K562 (cell line): ENCODE data around the gene PDLIM5. TPM values are rescaled to one million over a fixed set of nuclear protein-coding genes. Genes with fewer than 3 reads are reported as not detected.

Source experiments
- ATAC-seq: fragments of 200-7000 bp; cut with Tn5 transposase; 3 replicates; pipeline ENCODE4 v1.9.1; 2020; ENCODE audit warnings: moderate library complexity
- BruUV-seq: library from RNA; stranded (reverse); fragments of 400-500 nt; replicated peaks from 2 replicates; lab custom pipeline; 2021; lab: Mats Ljungman, UMichigan
- CTCF ChIA-PET: fragments of 300-600 bp; formaldehyde crosslinking; extraction: SDS; loops from one replicate; lab custom pipeline; 2021; ENCODE audit warnings: low intra/inter-chr PET ratio; lab: Yijun Ruan, JAX
- POLR2A ChIA-PET: fragments of 300-600, 350-650 bp; sonication (Branson Sonifier 250); formaldehyde crosslinking; extraction: SDS; loops from one replicate; lab custom pipeline; 2021; ENCODE audit warnings: antibody characterized with exemption, inconsistent platforms; lab: Yijun Ruan, JAX
- DNase-seq, 4 experiments: peaks; one replicate each; pipeline versions ENCODE4 v3.0.0 to v3.0.0-alpha.2; 2011 to 2018; ENCODE audit warnings: low spot score in 3 of 4, mixed read lengths in 3 of 4; ENCODE audit errors: extremely low read depth in 1 of 4
- FAIRE-seq: peaks from 2 replicates; lab custom pipeline; 2011; peaks lifted over from hg19 to GRCh38; lab: Jason Lieb, UNC
- H2AFZ ChIP-seq: 2 replicates; pipeline ENCODE4 v1.6.0; 2011; ENCODE audit warnings: low read depth, low read length, control low read depth, inconsistent platforms
- H3K27ac ChIP-seq: fragments of 200-600 bp; 3 replicates; pipeline ENCODE4 v1.8.0; 2011; ENCODE audit warnings: low read depth, mild to moderate bottlenecking, control low read depth, inconsistent platforms, low read length, moderate library complexity, mixed read lengths; ENCODE audit errors: extremely low read depth
- H3K27me3 ChIP-seq, 2 experiments: fragments of 300-600 bp in 1 of 2; 2 replicates in 1 of 2; 3 replicates in 1 of 2; pipeline versions ENCODE4 v1.6.0 to v1.8.0; 2011; ENCODE audit warnings: inconsistent platforms in 2 of 2, low read length in 2 of 2, mild to moderate bottlenecking in 1 of 2, mixed read lengths in 1 of 2, moderate library complexity in 1 of 2; ENCODE audit not compliant: control insufficient read depth in 2 of 2, insufficient read depth in 2 of 2
- H3K36me3 ChIP-seq: fragments of 300-600 bp; 3 replicates; pipeline ENCODE4 v1.8.0; 2011; ENCODE audit warnings: mild to moderate bottlenecking, low read length, inconsistent platforms; ENCODE audit not compliant: control insufficient read depth, insufficient read depth
- H3K4me1 ChIP-seq, 2 experiments: fragments of 200-600 bp in 1 of 2; replicated peaks in 1 of 2; 2 replicates in 1 of 2; 3 replicates in 1 of 2; pipeline versions ENCODE4 v1.5.1 to v1.8.0; 2011; ENCODE audit warnings: inconsistent platforms in 2 of 2, low read length in 2 of 2, mild to moderate bottlenecking in 1 of 2, mixed read lengths in 1 of 2, moderate library complexity in 1 of 2; ENCODE audit not compliant: control insufficient read depth in 2 of 2, insufficient read depth in 2 of 2
- H3K4me2 ChIP-seq: 2 replicates; pipeline ENCODE4 v1.6.1; 2011; ENCODE audit warnings: low read length, control low read depth, inconsistent platforms, mixed read lengths; ENCODE audit not compliant: insufficient read depth
- H3K4me3 ChIP-seq: fragments of 200-600 bp; sonication (generic), shearing (Covaris generic); 2 replicates; pipeline ENCODE4 v1.5.1; 2016; ENCODE audit warnings: control low read depth, inconsistent platforms
- H3K79me2 ChIP-seq: fragments of 200-600 bp; 3 replicates; pipeline ENCODE4 v1.8.0; 2011; ENCODE audit warnings: low read length, inconsistent platforms; ENCODE audit not compliant: control insufficient read depth, insufficient read depth
- H3K9ac ChIP-seq, 2 experiments: 2 replicates each; pipeline versions ENCODE4 v1.6.0 to v1.6.1; 2011; ENCODE audit warnings: low read depth in 2 of 2, low read length in 2 of 2, control low read depth in 1 of 2, inconsistent platforms in 1 of 2, mild to moderate bottlenecking in 1 of 2, mixed read lengths in 1 of 2; ENCODE audit not compliant: insufficient read depth in 1 of 2
- H3K9me1 ChIP-seq: one replicate; pipeline ENCODE4 v1.6.0; 2011; ENCODE audit warnings: inconsistent platforms, mild to moderate bottlenecking, low read length, moderate library complexity; ENCODE audit not compliant: control insufficient read depth, insufficient read depth
- H3K9me3 ChIP-seq: replicated peaks from 2 replicates; pipeline ENCODE4 v1.5.1; 2011; ENCODE audit warnings: low read depth, low read length, inconsistent platforms; ENCODE audit not compliant: control insufficient read depth, insufficient read depth
- H4K20me1 ChIP-seq: replicated peaks from 2 replicates; pipeline ENCODE4 v1.6.1; 2011; ENCODE audit warnings: low read length, inconsistent platforms, mixed read lengths; ENCODE audit not compliant: control insufficient read depth, insufficient read depth
- ATF1 ChIP-seq, 2 experiments: fragments of 450-650 bp in 1 of 2; IDR thresholded peaks; 2 replicates each; pipeline ENCODE4 v1.6.1; 2016; ENCODE audit warnings: missing compliant biosample characterization in 1 of 2, missing genetic modification characterization in 1 of 2
- BRCA1 ChIP-seq, 2 experiments: fragments of 450-650 bp in 1 of 2; sonication (generic) in 1 of 2; formaldehyde crosslinking in 1 of 2; IDR thresholded peaks; 2 replicates each; pipeline versions ENCODE4 v1.5.0 to v1.6.1; 2017 to 2020; ENCODE audit warnings: mild to moderate bottlenecking in 1 of 2, missing genetic modification reagents in 1 of 2
- FOXA1 ChIP-seq: fragments of 450-650 bp; IDR thresholded peaks from 2 replicates; pipeline ENCODE4 v1.6.1; 2016; ENCODE audit warnings: mild to moderate bottlenecking, borderline replicate concordance
- FOXK1 ChIP-seq: sonication (generic); formaldehyde crosslinking; IDR thresholded peaks from 2 replicates; pipeline ENCODE4 v1.8.0; 2022; ENCODE audit warnings: missing genetic modification reagents, mild to moderate bottlenecking, borderline replicate concordance
- HSF4 ChIP-seq: fragments of 250-450 bp; sonication (Bioruptor Pico); IDR thresholded peaks from 2 replicates; pipeline ENCODE4 v2.1.2; 2022; ENCODE audit warnings: mild to moderate bottlenecking, moderate library complexity, borderline replicate concordance
- LEF1 ChIP-seq: fragments of 450-650 bp; IDR thresholded peaks from 2 replicates; pipeline ENCODE4 v1.6.1; 2016; ENCODE audit warnings: mild to moderate bottlenecking
- NKRF ChIP-seq: fragments of 450-650 bp; IDR thresholded peaks from 2 replicates; pipeline ENCODE4 v1.6.1; 2016; ENCODE audit warnings: borderline replicate concordance
- SOX6 ChIP-seq: fragments of 450-650 bp; IDR thresholded peaks from 2 replicates; pipeline ENCODE4 v1.6.1; 2014; ENCODE audit warnings: mild to moderate bottlenecking
- XRCC3 ChIP-seq: fragments of 450-650 bp; IDR thresholded peaks from 2 replicates; pipeline ENCODE4 v1.6.1; 2017; ENCODE audit warnings: mild to moderate bottlenecking, moderate library complexity
- ZNF655 ChIP-seq: fragments of 250-450 bp; sonication (Bioruptor Pico); IDR thresholded peaks from 2 replicates; pipeline ENCODE4 v1.5.0; 2021
- WGBS: fragments of 100-300 bp; shearing (Covaris generic); methylation state at CpG from one replicate; pipeline ENCODE4 v1.1.6; 2016; ENCODE audit warnings: low coverage, mixed read lengths; ENCODE audit not compliant: insufficient coverage; ENCODE audit errors: missing lambda C conversion rate; 5-methylcytosine and 5-hydroxymethylcytosine counted together
- in situ Hi-C: fragments of 300-500 bp; cut with MboI; formaldehyde crosslinking; loops from 4 replicates; pipeline ENCODE4 v1.15.0; 2018; ENCODE audit warnings: inconsistent platforms, mixed read lengths
- intact Hi-C: fragments of 100-400 bp; cut with micrococcal nuclease; formaldehyde crosslinking; loops from 2 replicates; pipeline ENCODE4 v1.14.2; 2022
- polyA plus RNA-seq, 8 experiments: library from polyadenylated mRNA; depleted of rRNA in 4 of 8; stranded (reverse) in 5 of 8; unstranded in 3 of 8; fragments of >200 nt; fragmentation: Nextera tagmentation in 2 of 8; fragmentation: Illumina TruSeq in 1 of 8; extraction: Ambion mirVana in 2 of 8; extraction: Trizol in 1 of 8; gene quantifications; 2 replicates each; pipeline versions ENCODE4 v1.2.1 to v1.2.3, GENCODE V29; 2011 to 2014; ENCODE audit warnings: inconsistent platforms in 1 of 8, missing spikeins in 1 of 8
- total RNA-seq, 7 experiments: library from RNA; depleted of rRNA in 6 of 7; stranded (reverse); fragments of >200 nt in 6 of 7; fragmentation: Illumina TruSeq in 2 of 7; extraction: Trizol in 2 of 7; gene quantifications; 2 replicates each; pipeline versions ENCODE4 v1.2.1 to v1.2.3, GENCODE V29; 2011 to 2021; ENCODE audit warnings: low replicate concordance in 1 of 7

The PDLIM5 gene
- total and polyA plus RNA-seq, 9 of the 15 experiments (the other 6 are each of a cell fraction or from before 2014, with no cell fraction given): 36.9 to 127 (median 62.5) TPM

DNA sequence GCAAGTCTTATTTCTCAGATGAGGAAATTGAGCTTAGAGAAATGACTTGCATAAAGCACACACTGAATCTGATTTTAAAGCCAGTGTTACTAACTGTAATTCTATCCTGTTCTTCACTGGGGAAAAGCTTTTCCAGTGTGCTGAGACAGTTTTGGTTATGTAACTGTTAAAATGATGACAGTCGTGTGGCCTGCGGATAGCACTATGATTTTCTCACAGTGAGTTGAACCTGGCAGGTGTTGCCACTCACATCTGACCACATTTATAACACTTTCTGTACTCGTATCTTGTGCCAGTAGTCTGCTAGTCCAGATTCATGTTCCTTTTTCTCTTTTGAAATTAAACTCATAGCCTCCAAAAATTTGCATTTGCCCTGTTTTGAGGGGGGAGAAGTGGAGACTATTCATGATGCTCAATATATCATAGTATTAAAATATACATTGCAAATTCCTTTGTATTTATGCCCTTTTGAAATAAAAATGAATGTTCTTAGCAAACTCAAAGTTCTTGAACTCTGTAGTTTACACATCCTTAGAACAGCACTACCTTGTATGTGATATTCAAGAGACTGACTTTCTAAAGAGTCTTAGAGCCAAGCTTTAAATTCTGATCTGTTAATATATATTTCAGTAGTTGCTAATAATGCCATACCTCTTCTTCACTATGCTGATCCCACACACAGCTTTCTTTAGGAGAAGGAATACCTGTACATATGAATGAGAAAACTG lies 132.3 kb downstream of the PDLIM5 start:
- H3K9ac ChIP-seq: no peak overlapping the region
- no peak for DNase-seq
- no peaks in the 10 kb centered on the region for H3K79me2 ChIP-seq
- H3K36me3 ChIP-seq: peaks cover 30% of the 10 kb centered on the region; the same call in 2 of the 3 replicates
- no TSS peak for BruUV-seq
- H3K4me1 ChIP-seq: no peaks in the 10 kb centered on the region; a peak in 2 of 5 replicates
- intact Hi-C loops: no loop called here
- no peak overlapping the region for H2AFZ ChIP-seq
- TF ChIP-seq NKRF: no peak
- TF ChIP-seq FOXK1 (CRISPR knock-in tag): no peak
- TF ChIP-seq SOX6: no peak
- TF ChIP-seq ATF1 (CRISPR knock-in tag; IDR thresholded peaks at IDR 0.05): no peak
- no peak for TF ChIP-seq ATF1 (tag; IDR thresholded peaks at IDR 0.05)
- TF ChIP-seq LEF1: no peak
- TF ChIP-seq BRCA1 (IDR thresholded peaks at IDR 0.05): no peak
- no peak for TF ChIP-seq BRCA1 (CRISPR knock-in tag; IDR thresholded peaks at IDR 0.05)
- no peak for TF ChIP-seq XRCC3
- no peak for TF ChIP-seq HSF4 (CRISPR knock-in tag)
- TF ChIP-seq ZNF655: no peak
- no peak for TF ChIP-seq FOXA1
- peak; percentile 51 for FAIRE-seq
- H3K4me2 ChIP-seq: no peak overlapping the region
- H3K27me3 ChIP-seq: no peaks in the 10 kb centered on the region
- ChIA-PET CTCF (no interaction called here), POLR2A (no interaction called here)
- in situ Hi-C loops: no loop called here
- no peak overlapping the region for H3K4me3 ChIP-seq
- H3K27ac ChIP-seq: no peak overlapping the region
- no peaks in the 10 kb centered on the region for H3K9me3 ChIP-seq
- H4K20me1 ChIP-seq: no peaks in the 10 kb centered on the region; the same call in 1 of the 2 replicates
- WGBS: 91% methylated on average over 3 of the region's 3 CpGs
- ATAC-seq: no peak
- H3K9me1 ChIP-seq: no peaks in the 10 kb centered on the region
